T-helper 1 cell treated with Interleukin-12 subunit alpha and Interleukin-12 subunit beta and Interleukin-4 antibody, amounts not matched to agents 30 μg/mL and 1 μg/mL, for 36 hours (primary cell): ENCODE results near the gene TIGD1.
"Not testable (repeated sequence)": the region's sequence is repeated elsewhere in the genome, so short reads cannot be mapped to it uniquely, and the experiment has no call there.

Source experiments
- H3K27ac Mint-ChIP-seq: one replicate; pipeline ENCODE4 v1.8.0; 2021; ENCODE audit warnings: mild to moderate bottlenecking, mixed read lengths
- H3K27me3 Mint-ChIP-seq: one replicate; pipeline ENCODE4 v1.8.0; 2021; ENCODE audit warnings: low read depth, mixed read lengths
- H3K36me3 Mint-ChIP-seq: one replicate; pipeline ENCODE4 v1.8.0; 2021; ENCODE audit warnings: low read depth, mixed read lengths
- H3K4me1 Mint-ChIP-seq: one replicate; pipeline ENCODE4 v1.8.0; 2021; ENCODE audit warnings: low read depth, mixed read lengths
- H3K4me3 Mint-ChIP-seq: one replicate; pipeline ENCODE4 v1.8.0; 2021; ENCODE audit warnings: mild to moderate bottlenecking, moderate library complexity, mixed read lengths
- H3K9me3 Mint-ChIP-seq: one replicate; pipeline ENCODE4 v1.8.0; 2021; ENCODE audit warnings: mixed read lengths

TIGD1 gene

GRCh38 chr2:232576995-232577394 is 26.6 kb upstream of the TIGD1 start:
- no peaks in the 10 kb centered on the region for H3K9me3 Mint-ChIP-seq
- peaks cover 10% of the 10 kb centered on the region for H3K4me1 Mint-ChIP-seq
- no peak overlapping the region for H3K4me3 Mint-ChIP-seq
- H3K27me3 Mint-ChIP-seq: no peaks in the 10 kb centered on the region
- H3K36me3 Mint-ChIP-seq: peaks cover 15% of the 10 kb centered on the region
- no peak overlapping the region for H3K27ac Mint-ChIP-seq

- Mint-ChIP-seq H3K4me3 (no peak overlapping the region), H3K27ac (no peak overlapping the region), H3K36me3 (peaks cover 15% of the 10 kb centered on the region), H3K27me3 (no peaks in the 10 kb centered on the region), H3K9me3 (no peaks in the 10 kb centered on the region), H3K4me1 (peaks cover 6% of the 10 kb centered on the region)
Observed at GRCh38 chr2:232575404-232575746, 25.0 kb upstream of the TIGD1 start.

- Mint-ChIP-seq H3K4me3 (no peak overlapping the region), H3K36me3 (peaks cover 19% of the 10 kb centered on the region), H3K27me3 (no peaks in the 10 kb centered on the region), H3K27ac (no peak overlapping the region), H3K4me1 (peaks cover under 1% of the 10 kb centered on the region), H3K9me3 (no peaks in the 10 kb centered on the region)
Observed at GRCh38 chr2:232574674-232575403, 24.5 kb upstream of the TIGD1 start.

GRCh38 chr2:232573771-232574435 is 23.5 kb upstream of the TIGD1 start:
- Mint-ChIP-seq H3K36me3 (peaks cover 26% of the 10 kb centered on the region), H3K4me1 (no peaks in the 10 kb centered on the region), H3K27me3 (no peaks in the 10 kb centered on the region), H3K9me3 (no peaks in the 10 kb centered on the region), H3K27ac (no peak overlapping the region), H3K4me3 (no peak overlapping the region)

GRCh38 chr2:232573042-232573441 is 22.7 kb upstream of the TIGD1 start:
- no peaks in the 10 kb centered on the region for H3K27me3 Mint-ChIP-seq
- H3K4me3 Mint-ChIP-seq: no peak overlapping the region
- H3K36me3 Mint-ChIP-seq: peaks cover 35% of the 10 kb centered on the region
- H3K27ac Mint-ChIP-seq: no peak overlapping the region
- no peaks in the 10 kb centered on the region for H3K4me1 Mint-ChIP-seq
- H3K9me3 Mint-ChIP-seq: no peaks in the 10 kb centered on the region

- H3K4me3 Mint-ChIP-seq: no peak overlapping the region
- no peak overlapping the region for H3K27ac Mint-ChIP-seq
- peaks cover 45% of the 10 kb centered on the region for H3K36me3 Mint-ChIP-seq
- H3K9me3 Mint-ChIP-seq: no peaks in the 10 kb centered on the region
- peaks cover 2% of the 10 kb centered on the region for H3K4me1 Mint-ChIP-seq
- H3K27me3 Mint-ChIP-seq: no peaks in the 10 kb centered on the region
Observed at GRCh38 chr2:232571026-232571474, 20.7 kb upstream of the TIGD1 start.

GRCh38 chr2:232570481-232570880 is 20.1 kb upstream of the TIGD1 start:
- not testable (repeated sequence) for H3K4me3 Mint-ChIP-seq, H3K27me3 Mint-ChIP-seq, H3K9me3 Mint-ChIP-seq, H3K4me1 Mint-ChIP-seq, H3K27ac Mint-ChIP-seq
- H3K36me3 Mint-ChIP-seq: peaks cover 47% of the 10 kb centered on the region

- Mint-ChIP-seq H3K4me3 (no peak overlapping the region), H3K27me3 (no peaks in the 10 kb centered on the region), H3K9me3 (no peaks in the 10 kb centered on the region), H3K27ac (no peak overlapping the region), H3K4me1 (peaks cover 2% of the 10 kb centered on the region), H3K36me3 (peaks cover 54% of the 10 kb centered on the region)
Observed at GRCh38 chr2:232569541-232569940, 19.2 kb upstream of the TIGD1 start.

GRCh38 chr2:232568161-232568560 is 17.8 kb upstream of the TIGD1 start:
- H3K4me3 Mint-ChIP-seq: no peak overlapping the region
- no peak overlapping the region for H3K27ac Mint-ChIP-seq
- H3K9me3 Mint-ChIP-seq: no peaks in the 10 kb centered on the region
- peaks cover 7% of the 10 kb centered on the region for H3K4me1 Mint-ChIP-seq
- peaks cover 51% of the 10 kb centered on the region for H3K36me3 Mint-ChIP-seq
- no peaks in the 10 kb centered on the region for H3K27me3 Mint-ChIP-seq

GRCh38 chr2:232567721-232568120 is 17.4 kb upstream of the TIGD1 start:
- Mint-ChIP-seq H3K36me3 (peaks cover 54% of the 10 kb centered on the region), H3K4me1 (peaks cover 7% of the 10 kb centered on the region), H3K27ac (no peak overlapping the region), H3K4me3 (no peak overlapping the region), H3K9me3 (no peaks in the 10 kb centered on the region), H3K27me3 (no peaks in the 10 kb centered on the region)

- no peak overlapping the region for H3K27ac Mint-ChIP-seq
- H3K27me3 Mint-ChIP-seq: no peaks in the 10 kb centered on the region
- H3K9me3 Mint-ChIP-seq: no peaks in the 10 kb centered on the region
- peaks cover 51% of the 10 kb centered on the region for H3K36me3 Mint-ChIP-seq
- H3K4me1 Mint-ChIP-seq: peaks cover 7% of the 10 kb centered on the region
- no peak overlapping the region for H3K4me3 Mint-ChIP-seq
Observed at GRCh38 chr2:232563580-232563979, 13.2 kb upstream of the TIGD1 start.

GRCh38 chr2:232562515-232563151 is 12.3 kb upstream of the TIGD1 start:
- no peaks in the 10 kb centered on the region for H3K9me3 Mint-ChIP-seq
- peaks cover 5% of the 10 kb centered on the region for H3K4me1 Mint-ChIP-seq
- H3K27me3 Mint-ChIP-seq: no peaks in the 10 kb centered on the region
- H3K27ac Mint-ChIP-seq: no peak overlapping the region
- H3K36me3 Mint-ChIP-seq: peaks cover 45% of the 10 kb centered on the region
- no peak overlapping the region for H3K4me3 Mint-ChIP-seq

GRCh38 chr2:232556426-232556825 is 6.1 kb upstream of the TIGD1 start:
- Mint-ChIP-seq H3K4me3 (no peak overlapping the region), H3K27ac (peak overlapping the region; percentile 42), H3K27me3 (no peaks in the 10 kb centered on the region), H3K36me3 (peaks cover 45% of the 10 kb centered on the region), H3K4me1 (peaks cover 39% of the 10 kb centered on the region), H3K9me3 (no peaks in the 10 kb centered on the region)

- no peaks in the 10 kb centered on the region for H3K27me3 Mint-ChIP-seq
- peak overlapping the region; percentile 100 for H3K4me3 Mint-ChIP-seq
- peaks cover 45% of the 10 kb centered on the region for H3K36me3 Mint-ChIP-seq
- H3K27ac Mint-ChIP-seq: peak overlapping the region; percentile 99
- H3K4me1 Mint-ChIP-seq: peaks cover 69% of the 10 kb centered on the region
- H3K9me3 Mint-ChIP-seq: no peaks in the 10 kb centered on the region
Observed at GRCh38 chr2:232551776-232552175, 1.4 kb upstream of the TIGD1 start.

GRCh38 chr2:232551250-232551638 is 887 bp upstream of the TIGD1 start:
- no peaks in the 10 kb centered on the region for H3K27me3 Mint-ChIP-seq
- no peaks in the 10 kb centered on the region for H3K9me3 Mint-ChIP-seq
- peak overlapping the region; percentile 99 for H3K27ac Mint-ChIP-seq
- peak overlapping the region; percentile 100 for H3K4me3 Mint-ChIP-seq
- H3K4me1 Mint-ChIP-seq: peaks cover 68% of the 10 kb centered on the region
- peaks cover 43% of the 10 kb centered on the region for H3K36me3 Mint-ChIP-seq
